PC-3 (cell line): ENCODE data around the gene GABARAP.

ENCODE experiments used
- CTCF ChIP-seq: fragments of 300-600 bp; sonication (generic); conservative IDR thresholded peaks from 2 replicates; pipeline ENCODE4 v1.5.1; 2017; ENCODE audit warnings: antibody characterized with exemption, low read depth, mild to moderate bottlenecking, low read length
- EZH2 ChIP-seq: fragments of 300-600 bp; sonication (generic); IDR thresholded peaks from one replicate; pipeline ENCODE4 v1.6.1; 2017; ENCODE audit warnings: antibody characterized with exemption, mild to moderate bottlenecking, low read length; ENCODE audit not compliant: unreplicated experiment
- EZH2phosphoT487 ChIP-seq: fragments of 300-600 bp; sonication (generic); IDR thresholded peaks from 2 replicates; pipeline ENCODE4 v1.6.1; 2018; ENCODE audit warnings: mild to moderate bottlenecking, antibody characterized with exemption, low read length, borderline replicate concordance

- TF ChIP-seq CTCF (peak; percentile 80), EZH2phosphoT487 (no peak), EZH2 (no peak)
These were observed 38.3 kb upstream of the GABARAP start for GRCh38 chr17:7280519-7281073.
